Stimulated activated CD4-positive, alpha-beta T cell treated with anti-CD3 and anti-CD28 coated beads, Interleukin-1b, Interleukin-23, amount 100 ng/mL, for 24 hours (primary cell): ENCODE data around the gene RNF103.
"Not testable (repeated sequence)": the region's sequence is repeated elsewhere in the genome, so short reads cannot be mapped to it uniquely, and the experiment has no call there.

ENCODE experiments used
- DNase-seq, 4 experiments: peaks; one replicate each; pipeline ENCODE4 v3.0.0-alpha.2; 2020; ENCODE audit warnings: low read depth in 4 of 4, low spot score in 1 of 4

The RNF103 gene

DNA sequence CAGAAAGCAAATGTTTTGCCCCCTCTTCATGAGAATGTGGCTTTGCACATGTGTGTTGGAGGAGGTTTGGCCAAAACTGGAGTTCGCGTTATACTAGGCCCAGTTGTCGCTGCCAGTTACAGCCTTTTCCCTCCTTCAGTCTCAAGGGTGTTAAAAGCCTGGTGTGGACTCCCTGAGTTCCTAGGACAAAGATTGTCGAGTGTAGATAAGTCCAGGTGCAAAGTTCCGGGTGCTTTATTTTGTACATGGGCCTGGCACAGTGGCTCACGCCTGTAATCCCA is 542 bp upstream of the RNF103 start:
- no peak for DNase-seq

GRCh38 chr2:86623043-86623493 is 597 bp downstream of the RNF103 start:
- DNase-seq, result peak; percentile 4 to 34 (median 26)

- DNase-seq, result peak in 2 of 4 experiments; percentile 6 to 13
Observed at GRCh38 chr2:86622519-86623042, 1.1 kb downstream of the RNF103 start.

GRCh38 chr2:86621280-86621943 is 2.3 kb downstream of the RNF103 start:
- no peak for DNase-seq

DNA sequence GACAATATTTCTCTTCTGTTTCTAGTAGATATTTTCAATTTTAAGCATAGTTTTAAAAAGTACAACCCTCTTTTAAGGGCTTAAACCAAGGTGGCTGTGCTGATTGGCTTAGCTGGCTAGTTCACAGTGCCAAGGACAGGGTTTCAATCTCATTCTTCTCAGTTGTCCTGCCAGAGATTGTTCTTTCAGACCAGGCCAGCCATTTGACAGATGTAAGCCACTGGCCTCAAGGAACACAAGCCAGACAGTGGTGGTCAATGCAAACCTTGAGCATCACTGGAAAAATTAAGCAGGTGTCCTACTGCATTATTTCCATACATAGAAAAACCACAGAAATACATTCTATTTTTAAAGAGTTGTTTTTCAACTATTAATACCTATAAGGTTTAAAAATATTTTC is 5.9 kb downstream of the RNF103 start:
- DNase-seq, result no peak

- no peak for DNase-seq
Observed at GRCh38 chr2:86617153-86617552, 6.5 kb downstream of the RNF103 start.

- no peak for DNase-seq
Observed at GRCh38 chr2:86616502-86616901, 7.2 kb downstream of the RNF103 start.

GRCh38 chr2:86615596-86615995 is 8.1 kb downstream of the RNF103 start:
- DNase-seq, result no peak

DNA sequence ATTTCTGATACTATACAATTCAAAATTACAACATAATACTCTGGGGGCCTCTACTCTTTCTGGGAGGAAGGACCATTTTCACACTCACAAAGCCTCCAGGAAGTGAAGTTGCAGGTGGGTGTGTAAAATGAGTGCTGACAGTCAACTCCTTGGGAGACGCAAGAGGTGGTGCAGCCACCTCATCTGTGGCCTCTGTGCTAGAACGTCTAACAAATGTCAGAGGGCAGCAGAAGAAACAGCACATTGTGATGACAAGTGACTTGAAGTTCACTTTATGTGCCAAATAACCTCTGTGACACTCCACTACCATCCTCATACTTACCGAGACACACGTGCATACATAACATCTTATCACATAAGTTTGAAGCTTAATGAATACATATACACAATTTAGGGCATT is 10.2 kb downstream of the RNF103 start:
- no peak for DNase-seq

DNA sequence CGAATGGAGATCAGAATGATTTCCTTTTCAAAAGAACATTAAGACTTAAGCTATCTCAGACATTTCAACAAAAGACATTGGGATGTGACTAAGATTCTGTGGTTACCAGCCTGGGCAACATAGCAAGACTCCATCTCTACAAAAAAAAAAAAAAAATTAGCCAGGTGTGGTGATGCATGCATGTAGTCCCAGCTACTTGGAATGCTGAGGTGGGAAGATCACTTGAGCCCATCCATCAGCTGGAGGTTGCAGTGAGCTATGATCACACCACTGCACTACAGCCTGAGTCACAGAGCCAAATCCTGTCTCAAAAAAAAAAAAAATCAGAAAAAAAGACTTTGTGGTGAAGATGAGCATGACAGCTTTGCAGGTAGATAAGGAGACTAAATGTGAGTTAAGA is 12.8 kb downstream of the RNF103 start:
- no peak for DNase-seq

GRCh38 chr2:86608832-86609410 is 14.7 kb downstream of the RNF103 start:
- DNase-seq, result no peak

DNA sequence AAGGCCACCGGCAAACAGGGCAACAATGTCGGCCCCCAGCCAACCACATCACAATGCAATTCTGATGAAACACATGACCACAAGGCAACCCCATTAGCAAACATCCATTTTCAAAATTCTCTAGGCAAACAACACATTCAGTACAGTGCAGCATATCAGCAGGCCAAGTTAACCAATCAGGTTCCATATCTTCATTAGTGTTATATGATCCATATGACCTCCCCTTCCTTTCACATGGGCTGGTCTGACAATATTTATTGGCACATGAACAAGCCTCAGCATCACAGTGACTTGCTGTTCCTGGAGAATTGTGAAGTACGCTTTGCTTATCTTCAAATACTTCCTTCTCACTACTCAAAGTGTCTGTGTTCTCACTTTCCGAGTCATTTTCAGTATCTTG is 19.8 kb downstream of the RNF103 start:
- DNase-seq, result no peak

- no peak for DNase-seq
Observed at GRCh38 chr2:86598966-86599365, 24.7 kb downstream of the RNF103 start.

DNA sequence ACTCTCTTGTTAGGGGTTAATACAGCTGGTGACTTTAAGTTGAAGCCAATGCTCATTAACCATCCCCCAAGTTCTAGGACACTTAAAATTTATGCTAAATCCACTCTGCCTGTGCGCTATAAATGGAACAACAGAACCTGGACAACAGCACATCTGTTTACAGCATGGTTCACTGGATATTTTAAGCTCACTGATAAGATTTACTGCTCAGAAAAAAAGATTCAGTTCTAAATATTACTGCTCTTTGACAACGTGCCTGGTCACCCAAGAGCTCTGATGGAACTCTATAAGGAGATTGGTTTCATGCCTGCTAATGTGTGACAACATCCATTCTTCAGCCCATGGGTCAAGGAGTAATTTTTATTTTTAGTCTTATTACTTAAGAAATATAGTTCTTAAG is 27.5 kb downstream of the RNF103 start:
- no peak for DNase-seq

DNA sequence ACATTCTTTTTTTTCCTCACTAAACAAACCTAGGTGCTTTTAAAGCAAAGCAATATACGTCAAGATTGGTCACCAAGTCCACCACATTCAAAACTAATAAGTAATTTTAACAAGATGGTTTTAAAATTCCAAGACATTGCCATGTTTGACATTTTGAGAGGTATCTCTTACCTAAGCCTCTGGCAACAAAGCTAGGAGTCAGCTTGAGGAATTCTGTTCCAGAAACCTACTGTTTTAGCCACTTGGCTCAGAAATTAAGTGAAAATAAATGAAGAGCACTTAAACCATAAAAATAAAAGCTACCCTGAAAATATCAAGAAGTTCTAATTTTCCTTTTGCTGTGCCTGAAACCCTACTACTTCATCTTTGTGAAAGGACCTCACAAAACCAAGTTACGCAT is 30.4 kb downstream of the RNF103 start:
- DNase-seq, result no peak

- DNase-seq, result no peak
Observed at GRCh38 chr2:86592547-86593230, 31.0 kb downstream of the RNF103 start.

DNA sequence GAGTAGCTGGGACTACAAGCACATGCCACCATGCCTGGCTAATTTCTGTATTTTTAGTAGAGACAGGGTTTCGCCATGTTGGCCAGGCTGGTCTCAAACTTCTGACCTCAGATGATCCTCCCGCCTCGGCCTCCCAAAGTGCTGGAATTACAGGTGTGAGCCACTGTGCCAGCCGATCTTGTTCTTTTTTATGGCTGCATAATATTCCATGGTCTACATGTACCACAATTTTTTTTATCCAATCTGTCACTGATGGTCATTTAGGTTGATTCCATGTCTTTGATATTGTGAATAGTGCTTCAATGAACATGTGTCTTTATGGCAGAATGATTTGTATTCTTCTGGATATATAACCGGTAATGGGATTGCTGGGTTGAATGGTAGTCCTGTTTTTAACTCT is 34.0 kb downstream of the RNF103 start:
- not testable (repeated sequence) for DNase-seq

DNA sequence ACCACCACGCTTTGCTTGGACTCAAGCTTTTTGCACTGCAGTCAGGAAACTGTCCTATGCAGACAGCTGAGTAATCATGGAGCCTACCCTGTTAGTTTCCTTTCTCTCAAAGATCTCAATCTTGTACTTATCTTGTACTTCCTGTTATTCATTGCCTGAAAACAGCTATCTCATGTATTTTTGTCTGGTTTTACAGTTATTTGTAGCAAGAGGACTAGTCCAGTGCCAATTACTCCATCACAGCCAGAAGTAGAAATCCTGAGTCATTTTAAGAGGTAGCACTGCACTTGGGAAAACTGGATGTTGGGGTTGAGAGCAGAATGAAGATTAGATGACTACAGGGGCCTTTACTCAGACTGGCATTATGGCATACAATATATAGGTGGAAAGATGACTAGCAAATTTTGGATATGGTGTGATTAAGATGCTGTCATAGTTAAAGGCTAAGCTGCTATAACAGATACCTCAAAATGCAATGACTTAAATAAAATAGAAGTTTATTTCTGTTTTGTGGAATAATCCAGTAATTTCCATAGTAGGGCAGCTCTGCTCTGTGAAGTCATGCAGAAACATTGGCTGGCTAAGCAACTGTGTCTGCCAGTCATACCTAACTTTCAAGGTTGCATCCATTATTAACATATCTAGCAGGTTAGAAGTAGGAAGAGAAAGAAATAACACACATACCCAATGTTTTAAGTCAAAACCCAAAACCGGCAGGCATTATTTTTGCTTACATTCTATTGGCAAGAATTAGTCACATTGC is 39.3 kb downstream of the RNF103 start:
- no peak for DNase-seq

- no peak for DNase-seq
Observed at GRCh38 chr2:86580560-86580959, 43.1 kb downstream of the RNF103 start.

- no peak for DNase-seq
Observed at GRCh38 chr2:86577817-86578456, 45.7 kb downstream of the RNF103 start.

DNA sequence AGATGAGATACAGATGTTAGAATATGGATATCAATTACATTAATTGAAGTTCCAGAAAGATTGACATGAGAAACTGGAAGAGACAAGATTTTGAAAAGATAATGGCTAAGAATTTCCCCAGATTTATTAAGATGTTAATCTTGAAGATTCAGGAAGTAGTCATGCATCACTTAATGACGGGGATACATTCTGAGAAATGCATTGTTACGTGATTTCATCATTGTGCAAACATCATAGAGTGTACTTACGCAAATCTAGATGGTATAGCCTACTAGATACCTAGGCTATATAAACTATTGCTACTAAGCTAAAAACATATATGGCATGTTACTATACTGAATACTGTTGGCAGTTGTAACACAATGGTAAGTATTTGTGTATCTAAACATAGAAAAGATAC is 53.6 kb downstream of the RNF103 start:
- no peak for DNase-seq
